Endothelial cell of umbilical vein (primary cell): Measurements from ENCODE around the gene KRTAP22-1.

Source experiments
- CTCF ChIP-seq, 2 donors: IDR thresholded peaks; 1 replicate in 1 of 2; 2 replicates in 1 of 2; pipeline ENCODE4 v1.5.1; 2011; ENCODE audit warnings: low read length in 2 of 2, mild to moderate bottlenecking in 2 of 2, moderate library complexity in 2 of 2, control low read depth in 1 of 2, inconsistent platforms in 1 of 2, low read depth in 1 of 2; ENCODE audit not compliant: insufficient read depth in 1 of 2; ENCODE audit errors: extremely low read depth in 1 of 2
- EZH2 ChIP-seq: IDR thresholded peaks from 2 replicates; pipeline ENCODE4 v1.6.1; 2012; ENCODE audit warnings: borderline replicate concordance, low read depth, mild to moderate bottlenecking, moderate library complexity, low read length, inconsistent platforms; ENCODE audit not compliant: severe bottlenecking
- FOS ChIP-seq: IDR thresholded peaks from 2 replicates; pipeline ENCODE4 v1.6.1; 2011; ENCODE audit warnings: mild to moderate bottlenecking, low read length, moderate library complexity, borderline replicate concordance; ENCODE audit not compliant: insufficient read depth
- GATA2 ChIP-seq: IDR thresholded peaks from 2 replicates; pipeline ENCODE4 v1.7.0; 2011; ENCODE audit warnings: low read depth, mild to moderate bottlenecking, moderate library complexity, mixed read lengths, low read length; ENCODE audit not compliant: insufficient read length, insufficient read depth
- JUN ChIP-seq: IDR thresholded peaks from 2 replicates; pipeline ENCODE4 v1.6.1; 2011; ENCODE audit warnings: borderline replicate concordance, low read depth; ENCODE audit not compliant: insufficient read length, insufficient read depth
- MAX ChIP-seq: IDR thresholded peaks from 2 replicates; pipeline ENCODE4 v1.6.1; 2011; ENCODE audit not compliant: insufficient read depth, insufficient read length
- MYC ChIP-seq: IDR thresholded peaks from one replicate; pipeline ENCODE4 v1.6.1; 2011; ENCODE audit warnings: mild to moderate bottlenecking, low read depth, low read length
- POLR2A ChIP-seq: IDR thresholded peaks from 2 replicates; pipeline ENCODE4 v1.6.1; 2012; ENCODE audit warnings: low read depth, mild to moderate bottlenecking, control low read depth, low read length
- POLR2AphosphoS5 ChIP-seq: IDR thresholded peaks from 2 replicates; pipeline ENCODE4 v1.6.1; 2012; ENCODE audit warnings: low read depth, mild to moderate bottlenecking, control low read depth, low read length, moderate library complexity; ENCODE audit not compliant: insufficient read depth

GRCh38 chr21:30613836-30614235, 12.9 kb downstream of the KRTAP22-1 start, which contains the start of gene KRTAP6-1:
- TF ChIP-seq CTCF (IDR thresholded peaks at IDR 0.05; ENCODE audit: extremely low read depth in 1 of 2, insufficient read depth in 1 of 2, low read depth in 1 of 2, low read length in 2 of 2) (no peak), EZH2 (no peak), POLR2A (no peak), FOS (no peak), POLR2AphosphoS5 (no peak), MYC (no peak), MAX (no peak), GATA2 (no peak), JUN (no peak)
